Suprapubic skin (tissue), 4 donors: ENCODE measurements around the gene TNIK. TPM values are rescaled to one million over a fixed set of nuclear protein-coding genes. Genes with fewer than 3 reads are reported as not detected.

ENCODE experiments used
- DNase-seq, 2 donors: peaks; one replicate each; pipeline ENCODE4 v3.0.0-alpha.2; 2019; ENCODE audit warnings: low spot score in 2 of 2
- H3K27ac ChIP-seq: fragments of 200-600 bp; sonication (generic); one replicate; pipeline ENCODE4 v1.5.1; 2019
- H3K27me3 ChIP-seq: fragments of 200-600 bp; sonication (generic); one replicate; pipeline ENCODE4 v1.5.1; 2019
- H3K36me3 ChIP-seq: fragments of 200-600 bp; sonication (generic); one replicate; pipeline ENCODE4 v1.5.1; 2019
- H3K4me1 ChIP-seq: fragments of 200-600 bp; sonication (generic); one replicate; pipeline ENCODE4 v1.5.1; 2019
- H3K4me3 ChIP-seq: fragments of 200-600 bp; sonication (generic); one replicate; pipeline ENCODE4 v1.5.1; 2019; ENCODE audit warnings: mild to moderate bottlenecking
- H3K9me3 ChIP-seq: fragments of 200-600 bp; sonication (generic); one replicate; pipeline ENCODE4 v1.5.1; 2019
- CTCF ChIP-seq, 2 donors: fragments of 200-600 bp in 1 of 2; fragments of 450-650 bp in 1 of 2; sonication (generic) in 1 of 2; IDR thresholded peaks; one replicate each; pipeline ENCODE4 v1.5.1; 2016 to 2019; ENCODE audit warnings: antibody characterized with exemption in 2 of 2, mild to moderate bottlenecking in 1 of 2, moderate library complexity in 1 of 2
- EP300 ChIP-seq: sonication (generic); formaldehyde crosslinking; IDR thresholded peaks from one replicate; pipeline ENCODE4 v1.6.1; 2017; ENCODE audit warnings: antibody characterized with exemption
- POLR2A ChIP-seq, 2 donors: fragments of 450-650 bp; IDR thresholded peaks; one replicate each; pipeline ENCODE4 v1.6.1; 2017; ENCODE audit warnings: antibody characterized with exemption in 2 of 2, mild to moderate bottlenecking in 2 of 2, moderate library complexity in 2 of 2
- POLR2AphosphoS5 ChIP-seq, 3 donors: sonication (generic); formaldehyde crosslinking; IDR thresholded peaks; one replicate each; pipeline ENCODE4 v1.6.1; 2017; ENCODE audit warnings: antibody characterized with exemption in 3 of 3
- WGBS: methylation state at CpG from one replicate; pipeline ENCODE4 v1.1.5; 2018; 5-methylcytosine and 5-hydroxymethylcytosine counted together
- total RNA-seq, 4 donors: library from RNA; depleted of rRNA; stranded (reverse); fragments of >200 nt; gene quantifications; one replicate each; pipeline ENCODE4 v1.1.0, GENCODE V29; 2016

Gene TNIK
- total RNA-seq, 4 donors from 2014 or later, result 2.0 to 4.3 (median 3.1) TPM

GRCh38 chr3:171044835-171045793 is 415.1 kb downstream of the TNIK start:
- H3K9me3 ChIP-seq, result no peaks in the 10 kb centered on the region
- no peak for TF ChIP-seq EP300
- TF ChIP-seq POLR2A (IDR thresholded peaks at IDR 0.05), result no peak
- TF ChIP-seq CTCF (IDR thresholded peaks at IDR 0.05), result no peak
- no peak for TF ChIP-seq POLR2AphosphoS5 (IDR thresholded peaks at IDR 0.05)
- DNase-seq, result no peak
- H3K27me3 ChIP-seq, result no peaks in the 10 kb centered on the region
- H3K27ac ChIP-seq, result no peak overlapping the region
- no peaks in the 10 kb centered on the region for H3K4me1 ChIP-seq
- no peak overlapping the region for H3K4me3 ChIP-seq
- no peaks in the 10 kb centered on the region for H3K36me3 ChIP-seq
- WGBS, result 81% methylated on average over 14 of the region's 14 CpGs

- TF ChIP-seq EP300 (no peak), POLR2AphosphoS5 (IDR thresholded peaks at IDR 0.05) (no peak), POLR2A (IDR thresholded peaks at IDR 0.05) (no peak), CTCF (IDR thresholded peaks at IDR 0.05) (no peak)
- Histone ChIP-seq H3K36me3 (no peaks in the 10 kb centered on the region), H3K27ac (no peak overlapping the region), H3K4me1 (no peaks in the 10 kb centered on the region), H3K27me3 (no peaks in the 10 kb centered on the region), H3K9me3 (no peaks in the 10 kb centered on the region), H3K4me3 (no peak overlapping the region)
- DNase-seq, result no peak
- 78% methylated on average over 1 of the region's 1 CpG for WGBS
Observed at GRCh38 chr3:171044384-171044783, 415.8 kb downstream of the TNIK start.

- 49% methylated on average over 1 of the region's 1 CpG for WGBS
- no peaks in the 10 kb centered on the region for H3K4me1 ChIP-seq
- DNase-seq, result no peak
- no peaks in the 10 kb centered on the region for H3K9me3 ChIP-seq
- no peaks in the 10 kb centered on the region for H3K36me3 ChIP-seq
- no peak for TF ChIP-seq CTCF (IDR thresholded peaks at IDR 0.05)
- no peak overlapping the region for H3K27ac ChIP-seq
- H3K4me3 ChIP-seq, result no peak overlapping the region
- no peaks in the 10 kb centered on the region for H3K27me3 ChIP-seq
Observed at GRCh38 chr3:171039674-171040073, 420.5 kb downstream of the TNIK start.

- Histone ChIP-seq H3K4me3 (no peak overlapping the region), H3K27ac (no peak overlapping the region), H3K36me3 (no peaks in the 10 kb centered on the region), H3K27me3 (no peaks in the 10 kb centered on the region), H3K9me3 (no peaks in the 10 kb centered on the region), H3K4me1 (no peaks in the 10 kb centered on the region)
- TF ChIP-seq POLR2AphosphoS5 (IDR thresholded peaks at IDR 0.05) (no peak), CTCF (IDR thresholded peaks at IDR 0.05) (no peak), EP300 (no peak), POLR2A (IDR thresholded peaks at IDR 0.05) (no peak)
- WGBS, result 27% methylated on average over 1 of the region's 1 CpG
- DNase-seq, result no peak
Observed at GRCh38 chr3:171038342-171038741, 421.9 kb downstream of the TNIK start.

- 38% methylated on average over 8 of the region's 8 CpGs for WGBS
- no peaks in the 10 kb centered on the region for H3K9me3 ChIP-seq
- H3K4me1 ChIP-seq, result peaks cover 14% of the 10 kb centered on the region
- no peaks in the 10 kb centered on the region for H3K27me3 ChIP-seq
- no peaks in the 10 kb centered on the region for H3K36me3 ChIP-seq
- H3K4me3 ChIP-seq, result peak overlapping the region; percentile 44
- TF ChIP-seq POLR2AphosphoS5 (IDR thresholded peaks at IDR 0.05) (no peak), CTCF (IDR thresholded peaks at IDR 0.05) (no peak), POLR2A (IDR thresholded peaks at IDR 0.05) (no peak), EP300 (no peak)
- DNase-seq, result no peak
- no peak overlapping the region for H3K27ac ChIP-seq
Observed at GRCh38 chr3:171028779-171029232, 431.4 kb downstream of the TNIK start.
